Measurements from ENCODE around the gene PPP2R2C.

GRCh38 chr4:6513678-6514077, 41.3 kb upstream of the PPP2R2C start:
- no peak for TF ChIP-seq CTCF (IDR thresholded peaks at IDR 0.05)
- no peak for TF ChIP-seq POLR2A (IDR thresholded peaks at IDR 0.05)

Measured in heart left ventricle (tissue), 13 donors.